GM19324 (cell line): ENCODE data around the gene BCL2L15.

Experiments used
- ATAC-seq: cut with Tn5 transposase; IDR thresholded peaks from one replicate; pipeline ENCODE4 v1.9.1; 2021; ENCODE audit warnings: mild to moderate bottlenecking, moderate library complexity; ENCODE audit not compliant: unreplicated experiment, low FRiP score

Gene BCL2L15

DNA sequence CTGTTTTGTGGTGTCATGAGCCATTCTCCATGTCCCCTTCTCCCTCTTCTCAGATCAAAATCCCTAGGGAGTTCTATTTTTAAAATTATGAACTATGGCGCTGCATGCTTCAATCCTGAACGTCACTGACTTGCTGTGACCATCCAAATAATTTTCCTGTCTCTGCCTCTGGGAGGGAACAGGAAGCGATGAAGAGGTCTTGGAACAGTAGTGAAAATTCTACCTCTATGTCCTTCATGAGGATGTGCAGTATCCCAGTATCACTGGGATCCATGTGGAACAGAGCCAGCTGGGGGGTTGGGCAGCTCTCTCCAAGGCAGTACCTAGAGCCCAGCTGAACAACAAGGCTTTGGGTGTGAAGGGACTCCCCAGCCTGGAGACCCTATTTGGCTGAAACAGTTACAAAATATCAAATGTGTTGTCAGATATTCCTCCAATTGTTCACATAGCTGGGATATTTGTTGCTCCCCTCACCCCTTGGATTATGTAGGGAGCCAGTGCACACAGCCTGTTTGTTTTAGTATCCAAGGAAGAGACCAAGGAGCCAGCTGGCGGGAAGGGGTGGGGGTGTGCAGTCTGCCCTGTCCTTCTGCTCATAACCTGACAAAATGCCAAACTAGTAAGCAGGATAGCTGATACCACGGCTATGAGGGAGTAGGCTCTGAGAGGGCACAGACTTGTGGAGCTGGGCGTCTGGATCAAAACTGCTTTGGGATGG lies 25.4 kb upstream of the BCL2L15 start:
- no peak for ATAC-seq

DNA sequence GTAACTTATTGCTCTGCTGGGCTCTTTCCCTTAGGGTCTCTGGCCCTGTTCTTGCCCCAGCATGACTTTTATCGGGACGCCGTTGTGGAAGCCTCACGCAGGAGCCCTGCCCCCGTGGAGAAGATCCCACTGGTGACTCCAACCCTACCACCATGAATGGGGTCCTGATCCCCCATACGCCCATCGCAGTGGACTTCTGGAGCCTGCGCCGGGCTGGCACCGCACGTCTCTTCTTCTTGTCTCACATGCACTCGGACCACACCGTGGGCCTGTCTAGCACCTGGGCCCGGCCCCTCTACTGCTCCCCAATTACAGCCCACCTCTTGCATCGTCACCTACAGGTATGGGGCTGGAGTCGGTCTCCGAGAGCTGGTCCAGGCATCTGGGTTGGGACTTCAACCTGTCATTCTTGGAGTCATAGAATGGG lies 18.1 kb upstream of the BCL2L15 start:
- peak; percentile 4 for ATAC-seq

DNA sequence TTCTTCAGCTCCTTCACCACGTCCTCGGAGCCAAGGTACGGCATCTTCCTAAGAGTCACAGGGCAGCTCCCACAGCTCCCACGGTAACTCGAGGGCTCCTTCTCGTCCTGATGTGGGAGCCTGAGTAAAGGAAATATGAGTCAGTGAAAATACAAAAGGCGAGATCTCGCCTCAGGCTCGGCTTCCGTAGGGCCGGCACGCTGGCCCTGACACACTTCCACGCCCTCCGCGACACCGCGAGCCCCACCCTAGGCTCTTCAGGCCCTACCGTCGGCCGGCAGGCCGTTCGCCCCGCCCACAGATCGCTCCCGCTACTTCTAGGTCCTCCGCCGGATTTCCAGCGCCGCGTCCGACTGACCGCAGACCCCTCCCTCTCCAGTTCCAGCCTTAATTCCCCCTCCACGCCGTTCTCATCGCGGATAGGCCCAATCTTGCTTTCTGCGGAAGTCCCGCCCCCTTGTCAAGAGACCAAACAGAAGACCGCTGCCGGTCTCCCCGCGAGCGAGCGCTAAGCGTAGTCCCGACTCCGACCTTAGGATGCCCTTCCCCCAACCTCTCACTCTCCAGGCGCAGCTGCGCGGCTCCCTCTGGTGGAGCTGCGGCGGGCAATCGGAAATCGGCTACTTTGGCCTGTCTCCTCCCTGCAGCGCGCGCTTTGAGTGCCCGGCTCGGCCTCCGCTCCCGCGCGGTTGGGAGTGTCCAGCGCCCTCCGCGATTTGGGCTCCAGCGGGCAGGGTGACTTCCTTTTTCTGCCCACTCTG lies 17.5 kb upstream of the BCL2L15 start, which contains the start of the genes AP4B1 and DCLRE1B:
AP4B1 (minus strand) TSS at position 126 of the 761 bp plus-strand sequence; CDS start at position 44, 82 bp downstream.
DCLRE1B (plus strand) TSS at position 653 of the 761 bp plus-strand sequence. CDS start 261 bp downstream, outside the sequence.
- ATAC-seq = peak; percentile 92

- peak; percentile 33 for ATAC-seq
Measured at GRCh38 chr1:113904293-113904673, 16.9 kb upstream of the BCL2L15 start.

DNA sequence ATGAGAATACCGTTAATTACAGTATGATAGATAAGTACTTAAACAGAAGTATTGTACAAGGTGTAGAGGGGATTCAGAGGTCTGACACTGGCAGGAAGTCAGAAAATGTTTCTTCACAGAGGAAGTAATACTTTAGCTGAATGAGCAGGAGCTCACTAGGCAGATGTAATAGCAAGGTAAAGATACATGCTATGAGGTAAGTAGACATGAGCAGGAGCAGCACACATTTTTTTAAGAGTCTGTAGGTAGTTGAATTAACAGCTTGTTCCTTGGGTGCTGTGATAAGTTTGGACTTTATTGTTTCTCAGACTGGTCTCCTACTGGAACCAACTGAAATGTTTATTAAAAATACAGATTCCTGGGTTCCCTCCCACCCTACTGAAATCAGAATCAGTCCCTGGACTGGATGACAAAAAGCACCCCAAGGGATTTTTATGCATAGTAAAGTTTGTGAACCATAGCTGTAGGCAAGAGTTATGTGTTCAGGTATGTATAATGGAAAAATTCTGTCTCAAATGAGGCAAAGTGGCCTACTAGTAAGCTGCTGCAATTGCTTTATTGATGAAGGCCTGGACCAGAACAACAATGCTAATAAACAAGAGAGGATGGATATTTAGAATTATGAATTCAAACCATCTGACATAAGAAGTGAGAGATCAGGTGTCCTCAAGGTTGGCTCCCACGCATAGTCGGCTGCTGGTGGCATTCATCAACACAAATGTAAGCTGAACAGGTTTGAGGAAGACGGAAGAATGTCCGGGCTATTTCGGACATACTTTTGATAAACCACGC lies 16.3 kb upstream of the BCL2L15 start:
- no peak for ATAC-seq

GRCh38 chr1:113901191-113901590 lies 13.8 kb upstream of the BCL2L15 start:
- no peak for ATAC-seq

- ATAC-seq = no peak
Measured at GRCh38 chr1:113899111-113899510, 11.7 kb upstream of the BCL2L15 start.

DNA sequence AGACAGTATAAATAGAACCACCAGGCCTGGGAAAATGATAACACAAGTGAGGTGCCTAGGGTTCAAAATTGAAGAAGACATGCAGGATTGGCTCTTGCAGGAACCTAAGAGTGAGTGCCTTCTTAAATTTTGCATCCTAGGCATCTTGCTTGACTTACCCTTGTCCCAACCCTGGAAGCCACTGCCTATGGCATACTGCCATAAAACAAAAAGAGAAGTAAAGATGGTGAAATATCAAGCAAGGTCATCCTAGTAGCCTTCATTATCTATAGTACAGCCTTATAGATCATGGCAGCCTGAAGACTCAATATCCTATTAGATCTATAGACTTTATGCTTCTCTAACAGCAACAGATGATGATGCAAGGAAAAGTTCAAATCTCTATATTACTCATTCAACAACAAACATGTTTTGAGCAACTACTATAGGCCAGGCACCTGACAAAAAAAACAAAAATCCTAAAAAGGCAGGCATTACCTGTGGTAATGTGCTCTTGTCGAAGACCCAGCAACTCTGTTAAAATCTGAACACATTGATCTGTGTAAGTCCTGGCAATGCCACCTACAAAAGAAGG lies 10.9 kb upstream of the BCL2L15 start:
- no peak for ATAC-seq

GRCh38 chr1:113895961-113896360 lies 8.6 kb upstream of the BCL2L15 start:
- no peak for ATAC-seq

GRCh38 chr1:113895098-113895497 lies 7.7 kb upstream of the BCL2L15 start:
- no peak for ATAC-seq

DNA sequence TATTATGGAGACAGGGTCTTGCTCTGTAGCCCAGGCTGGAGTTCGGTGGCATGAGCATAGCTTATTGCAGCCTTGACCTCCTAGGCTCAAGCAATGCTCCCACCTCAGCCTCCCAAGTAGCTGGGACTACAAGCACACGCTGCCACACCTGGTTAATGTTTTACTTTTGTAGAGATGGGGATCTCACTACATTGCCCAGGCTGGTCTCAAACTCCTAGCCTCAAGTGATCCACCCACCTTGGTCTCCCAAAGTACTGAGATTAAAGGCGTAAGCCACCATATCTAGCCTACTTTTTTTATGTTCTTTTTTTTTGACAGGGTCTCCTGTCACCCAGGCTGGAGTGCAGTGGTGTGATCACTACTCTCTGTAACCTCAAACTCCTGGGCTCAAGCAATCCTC lies 5.9 kb upstream of the BCL2L15 start:
- no peak for ATAC-seq

DNA sequence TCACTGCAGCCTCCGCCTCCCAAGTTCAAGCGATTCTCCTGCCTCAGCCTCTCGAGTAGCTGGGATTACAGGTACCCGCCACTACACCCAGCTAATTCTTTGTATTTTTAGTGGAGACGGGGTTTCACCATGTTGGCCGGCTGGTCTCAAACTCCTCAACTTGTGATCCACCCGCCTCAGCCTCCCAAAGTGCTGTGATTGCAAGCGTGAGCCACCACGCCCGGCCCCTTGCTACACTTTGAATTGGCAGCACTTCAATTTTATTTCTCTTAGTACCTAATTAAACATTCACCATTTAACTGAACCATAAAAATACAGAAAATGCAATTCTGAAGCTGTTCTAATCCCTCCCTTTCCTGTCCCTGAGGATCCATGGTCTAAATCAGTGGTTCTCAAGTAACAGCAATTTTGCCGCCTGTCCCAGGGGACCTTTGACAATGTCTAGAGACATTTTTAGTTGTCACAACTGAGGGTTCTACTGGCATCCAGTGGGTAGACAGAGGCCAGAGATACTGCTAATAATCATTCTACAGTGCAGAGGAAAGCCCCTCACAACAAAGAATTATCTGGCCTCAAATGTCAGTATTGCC lies 4.3 kb upstream of the BCL2L15 start:
- ATAC-seq = no peak

GRCh38 chr1:113890816-113891215 lies 3.4 kb upstream of the BCL2L15 start:
- ATAC-seq = no peak

DNA sequence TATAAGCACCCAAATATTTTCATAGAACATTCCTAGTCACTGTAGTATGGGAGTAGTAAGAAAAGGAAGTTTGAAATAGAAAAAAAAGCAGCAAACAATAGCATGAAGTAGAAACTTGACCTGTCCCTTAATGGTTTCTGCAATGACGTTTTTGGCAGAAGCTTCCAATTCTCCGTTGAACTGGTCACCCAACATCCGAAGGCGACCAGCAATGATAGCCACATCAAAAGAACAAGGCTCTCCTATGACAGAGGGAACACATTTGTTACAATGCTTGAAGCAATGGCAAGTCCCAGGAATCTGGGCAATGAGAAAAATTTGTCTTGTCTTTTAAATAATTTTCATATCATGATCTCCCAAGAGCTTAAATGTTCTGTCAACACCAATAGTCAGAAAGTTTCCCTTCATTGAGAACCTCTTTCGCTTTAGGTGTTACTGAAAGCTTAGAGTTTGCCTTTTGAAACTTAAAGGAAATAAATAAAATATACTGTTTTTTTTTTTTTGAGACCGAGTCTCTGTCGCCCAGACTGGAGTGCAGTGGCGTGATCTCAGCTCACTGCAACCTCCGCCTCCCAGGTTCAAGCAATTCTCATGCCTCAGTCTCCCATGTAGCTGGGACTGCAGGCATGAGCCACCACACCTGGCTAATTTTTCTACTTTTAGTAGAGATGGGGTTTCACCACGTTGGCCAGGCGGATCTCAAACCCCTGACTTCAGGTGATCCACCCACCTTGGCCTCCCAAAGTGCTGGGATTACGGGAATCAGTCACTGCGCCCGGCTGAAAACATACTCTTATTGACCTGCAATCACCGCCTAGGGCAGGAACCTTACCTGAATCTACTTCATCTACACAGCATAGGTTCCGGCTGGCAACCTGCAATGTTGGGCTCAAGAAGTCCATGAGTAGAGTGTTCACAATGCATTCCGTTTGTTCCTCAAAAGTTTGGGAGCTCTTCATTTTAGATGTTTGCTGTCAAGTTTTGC lies 672 bp downstream of the BCL2L15 start:
- no peak for ATAC-seq

GRCh38 chr1:113881661-113882060 lies 5.7 kb downstream of the BCL2L15 start:
- no peak for ATAC-seq

DNA sequence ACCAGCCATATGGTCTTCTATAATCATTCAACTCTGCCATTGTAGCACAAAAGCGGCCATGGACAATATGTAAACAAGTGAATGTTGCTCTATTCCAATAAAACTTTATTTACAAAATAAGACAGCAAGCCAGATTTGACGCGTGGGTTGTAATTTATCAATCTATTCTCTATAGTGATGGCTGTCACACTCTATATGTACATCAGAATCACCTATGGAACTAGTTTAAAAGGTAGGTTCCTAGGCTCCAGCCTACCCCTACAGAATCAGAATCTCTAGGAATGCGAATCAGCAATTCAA lies 7.7 kb downstream of the BCL2L15 start:
- ATAC-seq = no peak

DNA sequence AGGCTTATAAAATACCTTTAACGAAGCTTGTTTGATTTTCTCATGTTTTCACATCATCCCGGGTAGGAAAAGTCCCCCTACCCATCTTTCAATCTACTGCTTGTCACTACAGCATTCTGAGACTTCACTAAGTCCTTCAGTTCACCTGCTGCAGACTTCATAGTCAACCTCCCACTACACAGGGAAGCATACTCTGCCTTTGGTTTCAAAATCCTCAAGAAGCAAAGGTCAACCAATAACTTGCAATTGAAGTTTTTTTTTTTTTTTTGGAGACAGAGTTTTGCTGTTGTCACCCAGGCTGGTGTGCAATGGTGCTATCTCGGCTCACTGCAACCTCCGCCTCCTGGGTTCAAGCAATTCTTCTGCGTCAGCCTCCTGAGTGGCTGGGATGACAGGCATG lies 11.2 kb downstream of the BCL2L15 start:
- ATAC-seq = no peak

GRCh38 chr1:113875714-113876113 lies 11.7 kb downstream of the BCL2L15 start:
- ATAC-seq = peak; percentile 46
